B cell (primary cell): ENCODE measurements around the gene SLC25A31.

Source experiments
- EZH2 ChIP-seq: IDR thresholded peaks from 2 replicates; pipeline ENCODE4 v1.6.1; 2012; ENCODE audit warnings: borderline replicate concordance, low read depth, mild to moderate bottlenecking, moderate library complexity, low read length; ENCODE audit not compliant: insufficient read depth, poor library complexity, severe bottlenecking
- TF ChIP-seq, protein P1 (sequence below): fragments of 200-600 bp; IDR thresholded peaks from one replicate; pipeline ENCODE4 v1.8.0; 2022; ENCODE audit warnings: antibody characterized with exemption, mild to moderate bottlenecking

DNA sequence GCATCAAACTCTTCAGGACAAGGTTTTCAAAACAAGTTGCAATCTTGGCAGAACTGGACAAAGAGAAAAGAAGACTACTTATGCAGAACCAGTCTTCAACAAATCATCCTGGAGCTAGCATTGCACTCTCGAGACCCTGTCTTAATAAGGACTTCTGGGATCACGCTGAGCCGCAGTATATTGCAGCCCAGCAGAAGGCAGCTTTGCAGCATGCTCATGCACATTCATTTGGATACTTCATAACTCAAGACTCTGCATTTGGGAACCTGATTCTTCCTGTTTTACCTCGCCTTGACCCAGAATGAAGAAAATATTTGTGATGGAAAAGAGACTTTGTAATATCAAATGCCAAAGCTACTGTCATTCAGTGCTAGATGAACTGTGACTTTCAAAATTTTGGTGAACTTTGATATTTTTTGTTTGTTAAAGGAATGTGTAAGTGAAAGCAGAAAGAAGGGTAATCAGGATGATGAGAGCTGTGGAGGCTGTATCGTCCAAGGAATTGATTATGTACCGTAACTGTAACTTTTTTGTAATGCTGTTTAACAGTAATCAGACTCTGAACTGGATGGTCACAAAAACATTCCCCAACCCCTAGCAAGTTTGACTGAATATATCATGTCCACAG lies 79.1 kb downstream of the SLC25A31 start:
- TF ChIP-seq, protein P1, sequence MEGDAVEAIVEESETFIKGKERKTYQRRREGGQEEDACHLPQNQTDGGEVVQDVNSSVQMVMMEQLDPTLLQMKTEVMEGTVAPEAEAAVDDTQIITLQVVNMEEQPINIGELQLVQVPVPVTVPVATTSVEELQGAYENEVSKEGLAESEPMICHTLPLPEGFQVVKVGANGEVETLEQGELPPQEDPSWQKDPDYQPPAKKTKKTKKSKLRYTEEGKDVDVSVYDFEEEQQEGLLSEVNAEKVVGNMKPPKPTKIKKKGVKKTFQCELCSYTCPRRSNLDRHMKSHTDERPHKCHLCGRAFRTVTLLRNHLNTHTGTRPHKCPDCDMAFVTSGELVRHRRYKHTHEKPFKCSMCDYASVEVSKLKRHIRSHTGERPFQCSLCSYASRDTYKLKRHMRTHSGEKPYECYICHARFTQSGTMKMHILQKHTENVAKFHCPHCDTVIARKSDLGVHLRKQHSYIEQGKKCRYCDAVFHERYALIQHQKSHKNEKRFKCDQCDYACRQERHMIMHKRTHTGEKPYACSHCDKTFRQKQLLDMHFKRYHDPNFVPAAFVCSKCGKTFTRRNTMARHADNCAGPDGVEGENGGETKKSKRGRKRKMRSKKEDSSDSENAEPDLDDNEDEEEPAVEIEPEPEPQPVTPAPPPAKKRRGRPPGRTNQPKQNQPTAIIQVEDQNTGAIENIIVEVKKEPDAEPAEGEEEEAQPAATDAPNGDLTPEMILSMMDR = no peak
- TF ChIP-seq EZH2 = no peak
